SK-N-MC (cell line): ENCODE measurements around the gene BIRC6.

Experiments used
- EZH2 ChIP-seq: fragments of 200-600 bp; sonication (generic); IDR thresholded peaks from one replicate; pipeline ENCODE4 v1.6.1; 2017; ENCODE audit warnings: antibody characterized with exemption
- POLR2AphosphoS5 ChIP-seq: IDR thresholded peaks from 2 replicates; pipeline ENCODE4 v1.6.1; 2012; ENCODE audit warnings: mild to moderate bottlenecking, low read depth, low read length, borderline replicate concordance

- TF ChIP-seq EZH2 (no peak), POLR2AphosphoS5 (no peak)
Measured at GRCh38 chr2:32366595-32366994, 9.8 kb downstream of the BIRC6 start.
